Heart right ventricle (tissue), 16 donors: ENCODE results near the gene HOMEZ. TPM values are rescaled to one million over a fixed set of nuclear protein-coding genes. Genes with fewer than 3 reads are reported as not detected.
"Not testable (repeated sequence)": the region's sequence is repeated elsewhere in the genome, so short reads cannot be mapped to it uniquely, and the experiment has no call there.

Experiments
- ATAC-seq, 8 donors: fragments of 200-7000 bp; cut with Tn5 transposase; one replicate each; pipeline ENCODE4 v1.9.1; 2020; ENCODE audit warnings: mild to moderate bottlenecking in 8 of 8, moderate library complexity in 8 of 8, moderate number of reproducible peaks in 1 of 8
- DNase-seq, 2 donors: peaks; one replicate each; pipeline ENCODE4 v3.0.0-alpha.2; 2020
- H3K27ac ChIP-seq, 10 donors: fragments of 200-600 bp; sonication (generic) in 2 of 10; one replicate each; pipeline versions ENCODE4 v1.5.0 to v1.8.0; 2020 to 2022; ENCODE audit warnings: mild to moderate bottlenecking in 3 of 10
- H3K27me3 ChIP-seq, 7 donors: fragments of 200-600 bp; one replicate each; pipeline ENCODE4 v1.8.0; 2021 to 2022; ENCODE audit warnings: mild to moderate bottlenecking in 2 of 7
- H3K36me3 ChIP-seq, 9 donors: fragments of 200-600 bp; sonication (generic) in 1 of 9; one replicate each; pipeline versions ENCODE4 v1.5.0 to v1.8.0; 2020 to 2022; ENCODE audit warnings: mild to moderate bottlenecking in 2 of 9
- H3K4me1 ChIP-seq, 9 donors: fragments of 200-600 bp; sonication (generic) in 1 of 9; one replicate each; pipeline versions ENCODE4 v1.5.0 to v1.8.0; 2020 to 2022; ENCODE audit warnings: mild to moderate bottlenecking in 4 of 9
- H3K4me3 ChIP-seq, 10 donors: fragments of 200-600 bp; sonication (generic) in 2 of 10; one replicate each; pipeline versions ENCODE4 v1.5.0 to v1.8.0; 2020 to 2022; ENCODE audit warnings: mild to moderate bottlenecking in 7 of 10, moderate library complexity in 2 of 10
- H3K9me3 ChIP-seq, 11 donors: fragments of 200-600 bp in 10 of 11; sonication (generic) in 2 of 11; one replicate each; pipeline versions ENCODE4 v1.5.0 to v1.8.0; 2013 to 2022; ENCODE audit warnings: mild to moderate bottlenecking in 2 of 11, control low read depth in 1 of 11, moderate library complexity in 1 of 11
- WGBS, 2 donors: extraction: QIAGEN DNeasy Blood & Tissue Kit; methylation state at CpG; one replicate each; pipeline ENCODE4 v1.1.7; 2013; ENCODE audit warnings: inconsistent platforms in 1 of 2; 5-methylcytosine and 5-hydroxymethylcytosine counted together
- intact Hi-C, 10 donors: fragments of 100-400 bp; cut with DNase I; formaldehyde crosslinking; loops; one replicate each; pipeline versions ENCODE4 v1.11.1 to v1.14.2; 2022
- polyA plus RNA-seq, 2 donors: library from polyadenylated mRNA; stranded (reverse); fragments of 200-250 nt; gene quantifications; one replicate each; pipeline ENCODE4 v1.2.3, GENCODE V29; 2013
- total RNA-seq, 10 donors: library from RNA; stranded (reverse); fragmentation: NEBNext Ultra II Directional in 3 of 10; extraction: Animal tissue kit (Norgen Biotek cat#: 25700) in 3 of 10; gene quantifications; one replicate each; pipeline versions ENCODE4 v1.2.1 to v1.2.4, GENCODE V29; 2021 to 2023
- TF ChIP-seq, protein P1 (sequence below), 9 donors: fragments of 200-600 bp; sonication (generic) in 2 of 9; IDR thresholded peaks; one replicate each; pipeline versions ENCODE4 v1.5.0 to v1.8.0; 2021 to 2022; ENCODE audit warnings: antibody characterized with exemption in 9 of 9, mild to moderate bottlenecking in 5 of 9, moderate library complexity in 1 of 9
- donor health status: Arrhythmogenic right ventricular cardiomyopathy.
- donor health status: ischemic (EF 13 %, LVEDD 7.1; RV severe dilation, severe dysfunction).
- donor health status: healthy with polysubstance abuse.
- donor health status: DM: no; HTN: yes; CAD: no.
- donor health status: DM: no; HTN: no; CAD: no.
- donor health status: ischemic (EF 25% LVEDD 6.9; RV normal size, moderate dysfunction).
- donor health status: ischemic (EF 25% LVEDD 5.7; RV mildly dilated, moderate dysfunction).
- donor health status: healthy.
- donor health status: DM: yes; HTN: yes; CAD: no.
- donor health status: Ischemic cardiomyopathy.
- donor health status: ischemic (EF 35%, LVEDD 5.7; RV mildly dilated, moderate dysfunction).
- donor health status: nonischemic (EF 11% LVEDD 7.7; RV severe dilation, severe dysfunction).
- donor health status: DM: yes; HTN: yes; CAD: no.
- donor health status: PGD.
- donor health status: ischemic (EF 29% LVEDD 5.4; RV normal size, mild dysfunction).
- donor health status: nonischemic (EF 23%, LVEDD 6.1; RV moderate dilation, normal function).

The HOMEZ gene
- total and polyA plus RNA-seq, 12 donors: 5.7 to 13.4 (median 9.1) TPM

DNA sequence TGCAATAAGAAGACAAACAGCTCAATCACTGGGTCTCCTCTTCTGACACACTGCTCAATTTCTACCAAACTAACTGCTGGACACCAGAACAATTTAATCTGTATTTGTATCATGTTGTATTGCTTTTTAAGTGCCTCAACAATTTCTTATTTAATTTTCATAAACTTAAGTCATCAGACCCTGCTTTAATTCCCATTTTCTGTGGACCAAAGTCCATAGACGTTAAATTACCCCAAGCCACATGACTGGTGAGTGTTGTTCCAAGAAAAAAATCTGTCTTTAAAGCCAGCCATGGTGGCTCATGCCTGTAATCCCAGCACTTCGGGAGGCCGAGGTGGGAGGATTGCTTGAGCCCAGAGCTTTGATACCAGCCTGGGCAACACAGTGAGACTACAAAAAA lies 8.7 kb downstream of the HOMEZ start:
- H3K27me3 ChIP-seq: no peaks in the 10 kb centered on the region
- H3K36me3 ChIP-seq: peaks cover 0 to 30% (median 4%) of the 10 kb centered on the region in 9 donors
- H3K9me3 ChIP-seq: no peaks in the 10 kb centered on the region
- H3K4me3 ChIP-seq: no peak overlapping the region
- DNase-seq: no peak
- 86 to 88% methylated on average over 3 of the region's 3 CpGs for whole genome bisulfite sequencing, 2 donors
- no peak for ATAC-seq
- intact Hi-C loops: no loop called here
- H3K4me1 ChIP-seq: peaks cover 0 to 9% (median 0%) of the 10 kb centered on the region in 9 donors
- no peak overlapping the region for H3K27ac ChIP-seq
- TF ChIP-seq, protein P1, sequence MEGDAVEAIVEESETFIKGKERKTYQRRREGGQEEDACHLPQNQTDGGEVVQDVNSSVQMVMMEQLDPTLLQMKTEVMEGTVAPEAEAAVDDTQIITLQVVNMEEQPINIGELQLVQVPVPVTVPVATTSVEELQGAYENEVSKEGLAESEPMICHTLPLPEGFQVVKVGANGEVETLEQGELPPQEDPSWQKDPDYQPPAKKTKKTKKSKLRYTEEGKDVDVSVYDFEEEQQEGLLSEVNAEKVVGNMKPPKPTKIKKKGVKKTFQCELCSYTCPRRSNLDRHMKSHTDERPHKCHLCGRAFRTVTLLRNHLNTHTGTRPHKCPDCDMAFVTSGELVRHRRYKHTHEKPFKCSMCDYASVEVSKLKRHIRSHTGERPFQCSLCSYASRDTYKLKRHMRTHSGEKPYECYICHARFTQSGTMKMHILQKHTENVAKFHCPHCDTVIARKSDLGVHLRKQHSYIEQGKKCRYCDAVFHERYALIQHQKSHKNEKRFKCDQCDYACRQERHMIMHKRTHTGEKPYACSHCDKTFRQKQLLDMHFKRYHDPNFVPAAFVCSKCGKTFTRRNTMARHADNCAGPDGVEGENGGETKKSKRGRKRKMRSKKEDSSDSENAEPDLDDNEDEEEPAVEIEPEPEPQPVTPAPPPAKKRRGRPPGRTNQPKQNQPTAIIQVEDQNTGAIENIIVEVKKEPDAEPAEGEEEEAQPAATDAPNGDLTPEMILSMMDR (IDR thresholded peaks at IDR 0.05): no peak

- H3K4me3 ChIP-seq: no peak overlapping the region
- no peak for DNase-seq
- peaks cover 0 to 9% (median 0%) of the 10 kb centered on the region in 9 donors for H3K4me1 ChIP-seq
- peaks cover 0 to 21% (median 0%) of the 10 kb centered on the region in 9 donors for H3K36me3 ChIP-seq
- no peaks in the 10 kb centered on the region for H3K27me3 ChIP-seq
- H3K27ac ChIP-seq: no peak overlapping the region
- H3K9me3 ChIP-seq: no peaks in the 10 kb centered on the region
- no peak for ATAC-seq
- TF ChIP-seq, protein P1 (IDR thresholded peaks at IDR 0.05): no peak
- 89 to 90% methylated on average over 2 of the region's 2 CpGs for WGBS, 2 donors
- intact Hi-C loops: no loop called here
Measured at GRCh38 chr14:23275412-23275811, 10.5 kb downstream of the HOMEZ start.

DNA sequence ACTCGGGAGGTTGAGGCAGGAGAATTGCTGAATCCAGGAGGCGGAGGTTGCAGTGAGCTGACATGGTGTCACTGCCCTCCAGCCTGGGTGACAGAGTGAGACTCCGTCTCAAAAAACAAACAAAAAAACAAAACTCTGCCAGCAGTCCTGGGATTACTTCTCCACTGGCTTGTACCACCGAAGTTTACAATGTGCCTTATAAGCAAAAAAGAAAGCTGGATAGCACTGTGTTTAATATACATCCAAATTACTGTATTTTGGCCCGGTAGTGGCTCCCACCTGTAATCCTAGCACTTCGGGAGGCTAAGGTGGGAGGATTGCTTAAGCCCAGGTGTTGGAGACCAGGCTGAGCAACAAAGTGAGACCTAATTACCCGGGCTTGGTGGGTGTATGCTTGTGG lies 16.7 kb downstream of the HOMEZ start:
- Histone ChIP-seq H3K4me3 (no peak overlapping the region), H3K27me3 (no peaks in the 10 kb centered on the region), H3K4me1 (no peaks in the 10 kb centered on the region), H3K36me3 (no peaks in the 10 kb centered on the region), H3K27ac (no peak overlapping the region), H3K9me3 (no peaks in the 10 kb centered on the region)
- TF ChIP-seq, protein P1 (IDR thresholded peaks at IDR 0.05): no peak
- DNase-seq (no peak), ATAC-seq (no peak)
- intact Hi-C loops: loop anchor here in 5 of 10 donors (5.0 to 10.0 kb wide), 5 partner anchors 66 to 296 kb away; partner anchors contain the start of genes CMTM5 (in 3 of the 5), IL25 (in 2 of the 5) and AP1G2 (in 1 of the 5)
- WGBS, 2 donors: 91 to 93% methylated on average over 7 of the region's 7 CpGs

DNA sequence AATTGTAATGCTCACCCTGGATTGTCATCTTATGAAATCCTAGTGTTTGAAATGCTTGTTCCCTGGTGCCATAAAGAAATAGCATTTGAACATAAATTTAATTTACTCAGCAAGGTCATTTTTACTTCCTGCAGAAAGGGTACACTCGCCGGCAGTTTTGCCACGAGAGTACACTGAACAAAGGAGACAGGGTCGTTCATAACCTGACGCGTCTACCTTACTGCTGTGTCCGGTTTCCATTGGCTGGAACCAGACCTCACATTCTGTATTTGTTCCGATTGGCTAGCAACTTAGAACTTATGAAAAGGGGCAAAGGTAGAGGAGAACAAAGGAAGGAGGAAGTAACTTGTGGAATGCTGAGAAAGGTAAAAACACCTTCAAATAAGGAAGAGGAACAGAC lies 25.1 kb downstream of the HOMEZ start:
- DNase-seq, H3K4me1 ChIP-seq, H3K9me3 ChIP-seq, H3K27ac ChIP-seq, H3K36me3 ChIP-seq, ATAC-seq, H3K4me3 ChIP-seq: not testable (repeated sequence)
- peaks cover 0 to 26% (median 12%) of the 10 kb centered on the region in 7 donors for H3K27me3 ChIP-seq
- intact Hi-C loops: loop anchor here in 6 of 10 donors (5.0 to 10.0 kb wide), 6 partner anchors 74 to 304 kb away; partner anchors contain the start of genes CMTM5 (in 4 of the 6), IL25 (in 2 of the 6), AP1G2 (in 1 of the 6) and EFS (in 1 of the 6)
- WGBS, 2 donors: 83 to 86% methylated on average over 8 of the region's 8 CpGs

DNA sequence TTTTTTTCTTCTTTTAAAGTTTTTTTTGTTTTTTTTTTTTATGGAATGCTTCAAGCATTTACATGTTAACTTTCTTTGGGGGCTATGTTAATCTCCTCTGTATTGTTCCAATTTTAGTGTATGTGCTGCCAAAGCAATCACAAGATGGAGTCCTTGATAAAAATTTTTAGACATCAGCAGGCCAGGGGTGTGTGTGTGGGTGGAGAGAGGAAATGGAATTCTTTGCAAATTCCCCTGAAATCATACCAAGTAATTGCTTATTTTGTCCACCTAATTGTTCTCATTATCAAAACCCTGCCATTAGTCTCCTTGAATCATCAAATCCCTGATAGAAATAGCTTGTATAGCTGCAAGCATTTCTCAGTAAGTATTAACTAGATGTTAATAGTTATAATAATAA lies 26.5 kb downstream of the HOMEZ start:
- ATAC-seq: no peak

More for the DNA sequence above, 26.5 kb downstream of the HOMEZ start:
- Histone ChIP-seq H3K27ac (no peak overlapping the region), H3K4me1 (no peaks in the 10 kb centered on the region), H3K9me3 (no peaks in the 10 kb centered on the region), H3K4me3 (no peak overlapping the region), H3K27me3 (peaks cover 0 to 26% (median 12%) of the 10 kb centered on the region in 7 donors), H3K36me3 (no peaks in the 10 kb centered on the region)
- intact Hi-C loops: no loop called here
- DNase-seq: no peak
- TF ChIP-seq, protein P1 (IDR thresholded peaks at IDR 0.05): no peak
